Measurements from ENCODE around the gene FAM149A. TPM values are rescaled to one million over a fixed set of nuclear protein-coding genes. Genes with fewer than 3 reads are reported as not detected.

FAM149A gene
- 1.5 and 9.0 TPM in 2 replicates for total RNA-seq

GRCh38 chr4:186104114-186104889, at the start of gene FAM149A:
Gene FAM149A (plus strand): TSS chr4:186104704.

GRCh38 chr4:186068581-186069348, 35.7 kb upstream of the FAM149A start, which contains the start of gene TLR3:
Gene TLR3 (plus strand): TSS chr4:186069156. CDS start chr4:186076620, 7,464 bp downstream.

DNA sequence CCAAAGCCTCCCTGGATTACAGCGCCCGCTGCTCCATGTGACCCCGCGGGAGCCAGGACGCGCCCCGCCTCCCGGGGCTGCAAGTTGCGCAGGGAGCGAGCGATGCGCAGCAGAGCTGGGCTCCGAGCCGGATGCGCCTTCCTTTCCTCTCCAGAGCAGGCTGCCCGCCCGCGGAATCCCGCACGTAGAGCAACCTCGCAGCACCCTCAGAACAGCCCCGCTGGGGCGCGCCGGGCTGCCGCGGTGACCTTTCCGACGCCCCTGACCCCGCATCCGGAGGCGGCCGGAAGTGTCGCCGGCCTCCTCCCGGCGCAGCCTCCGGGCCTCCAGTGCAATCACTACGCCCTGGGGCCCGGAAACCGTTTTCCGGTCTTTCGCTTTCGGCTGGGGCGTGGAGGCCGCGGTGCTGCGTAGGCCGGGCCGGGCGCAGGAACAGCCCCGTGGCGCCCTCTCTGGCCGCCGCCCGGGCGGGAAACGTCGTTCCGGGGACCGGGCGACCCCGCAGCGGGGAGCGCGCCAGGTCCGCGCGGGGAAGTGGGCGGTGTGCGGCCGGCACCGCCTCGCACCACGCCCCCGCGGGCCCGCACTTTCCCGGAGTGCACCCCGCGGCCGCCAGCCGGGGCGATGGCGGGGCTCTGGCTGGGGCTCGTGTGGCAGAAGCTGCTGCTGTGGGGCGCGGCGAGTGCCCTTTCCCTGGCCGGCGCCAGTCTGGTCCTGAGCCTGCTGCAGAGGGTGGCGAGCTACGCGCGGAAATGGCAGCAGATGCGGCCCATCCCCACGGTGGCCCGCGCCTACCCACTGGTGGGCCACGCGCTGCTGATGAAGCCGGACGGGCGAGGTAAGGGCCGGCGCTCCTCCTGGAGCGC, 86.9 kb downstream of the FAM149A start, which contains the start of gene CYP4V2:
Gene CYP4V2 (plus strand): TSS at position 368 of the 866 bp plus-strand sequence. CDS start 257 bp downstream, at position 625.

Small RNAs within 50 kb of the gene (small RNA-seq; reads per million reads assigned to genes)
- not detected for gene RF00322

Other genes with a start within 250 kb of the FAM149A start
- gene TLR3, start 35.5 kb upstream of the FAM149A start, total RNA-seq = 3.3 and 4.3 TPM in 2 replicates
- 3.7 and 6.7 TPM in 2 replicates for gene CYP4V2, start 86.9 kb downstream of the FAM149A start, total RNA-seq
- not detected in 2 replicates for gene KLKB1, start 122.8 kb downstream of the FAM149A start, total RNA-seq
- gene F11, start 161.5 kb downstream of the FAM149A start, total RNA-seq = not detected in 2 replicates